22Rv1 (cell line): ENCODE results near the gene PREX1.

ENCODE experiments used
- H3K27ac ChIP-seq: fragments of 450-650 bp; 2 replicates; pipeline ENCODE4 v1.5.1; 2017
- ZFX ChIP-seq: fragments of 450-650 bp; IDR thresholded peaks from 2 replicates; pipeline ENCODE4 v1.6.1; 2017; ENCODE audit warnings: antibody characterized with exemption, borderline replicate concordance
- TF ChIP-seq, protein P1 (sequence below): fragments of 450-650 bp; IDR thresholded peaks from 2 replicates; pipeline ENCODE4 v1.5.1; 2017; ENCODE audit warnings: mild to moderate bottlenecking

Gene PREX1

DNA sequence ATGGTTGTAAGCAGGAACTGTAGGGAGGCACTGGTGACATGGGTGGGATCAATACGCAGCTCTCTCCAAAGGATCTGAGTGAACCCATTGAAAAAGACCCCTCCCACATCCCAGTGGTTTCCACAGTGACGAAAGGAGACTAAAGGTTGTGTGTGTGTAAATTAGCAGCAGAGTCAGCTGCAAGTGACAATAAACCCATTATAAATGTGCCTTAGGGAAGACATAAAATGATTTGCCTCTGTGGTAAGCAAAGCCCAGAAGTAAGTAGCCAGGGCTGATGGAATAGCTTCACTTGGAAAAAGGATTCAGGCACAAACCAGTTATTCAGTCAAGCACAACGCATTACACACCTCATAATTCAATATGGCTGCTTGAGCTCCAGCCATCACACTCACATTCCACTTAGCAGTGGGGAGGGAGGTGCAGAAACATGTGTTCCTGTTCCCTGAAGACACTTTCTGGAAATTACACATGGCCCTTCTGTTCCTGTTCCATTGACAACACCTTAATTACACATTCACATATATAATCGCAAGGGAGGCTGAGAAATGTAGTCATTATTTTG, 231.4 kb downstream of the PREX1 start:
- no peak overlapping the region for H3K27ac ChIP-seq
- TF ChIP-seq, protein P1, sequence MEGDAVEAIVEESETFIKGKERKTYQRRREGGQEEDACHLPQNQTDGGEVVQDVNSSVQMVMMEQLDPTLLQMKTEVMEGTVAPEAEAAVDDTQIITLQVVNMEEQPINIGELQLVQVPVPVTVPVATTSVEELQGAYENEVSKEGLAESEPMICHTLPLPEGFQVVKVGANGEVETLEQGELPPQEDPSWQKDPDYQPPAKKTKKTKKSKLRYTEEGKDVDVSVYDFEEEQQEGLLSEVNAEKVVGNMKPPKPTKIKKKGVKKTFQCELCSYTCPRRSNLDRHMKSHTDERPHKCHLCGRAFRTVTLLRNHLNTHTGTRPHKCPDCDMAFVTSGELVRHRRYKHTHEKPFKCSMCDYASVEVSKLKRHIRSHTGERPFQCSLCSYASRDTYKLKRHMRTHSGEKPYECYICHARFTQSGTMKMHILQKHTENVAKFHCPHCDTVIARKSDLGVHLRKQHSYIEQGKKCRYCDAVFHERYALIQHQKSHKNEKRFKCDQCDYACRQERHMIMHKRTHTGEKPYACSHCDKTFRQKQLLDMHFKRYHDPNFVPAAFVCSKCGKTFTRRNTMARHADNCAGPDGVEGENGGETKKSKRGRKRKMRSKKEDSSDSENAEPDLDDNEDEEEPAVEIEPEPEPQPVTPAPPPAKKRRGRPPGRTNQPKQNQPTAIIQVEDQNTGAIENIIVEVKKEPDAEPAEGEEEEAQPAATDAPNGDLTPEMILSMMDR: no peak
- no peak for TF ChIP-seq ZFX

DNA sequence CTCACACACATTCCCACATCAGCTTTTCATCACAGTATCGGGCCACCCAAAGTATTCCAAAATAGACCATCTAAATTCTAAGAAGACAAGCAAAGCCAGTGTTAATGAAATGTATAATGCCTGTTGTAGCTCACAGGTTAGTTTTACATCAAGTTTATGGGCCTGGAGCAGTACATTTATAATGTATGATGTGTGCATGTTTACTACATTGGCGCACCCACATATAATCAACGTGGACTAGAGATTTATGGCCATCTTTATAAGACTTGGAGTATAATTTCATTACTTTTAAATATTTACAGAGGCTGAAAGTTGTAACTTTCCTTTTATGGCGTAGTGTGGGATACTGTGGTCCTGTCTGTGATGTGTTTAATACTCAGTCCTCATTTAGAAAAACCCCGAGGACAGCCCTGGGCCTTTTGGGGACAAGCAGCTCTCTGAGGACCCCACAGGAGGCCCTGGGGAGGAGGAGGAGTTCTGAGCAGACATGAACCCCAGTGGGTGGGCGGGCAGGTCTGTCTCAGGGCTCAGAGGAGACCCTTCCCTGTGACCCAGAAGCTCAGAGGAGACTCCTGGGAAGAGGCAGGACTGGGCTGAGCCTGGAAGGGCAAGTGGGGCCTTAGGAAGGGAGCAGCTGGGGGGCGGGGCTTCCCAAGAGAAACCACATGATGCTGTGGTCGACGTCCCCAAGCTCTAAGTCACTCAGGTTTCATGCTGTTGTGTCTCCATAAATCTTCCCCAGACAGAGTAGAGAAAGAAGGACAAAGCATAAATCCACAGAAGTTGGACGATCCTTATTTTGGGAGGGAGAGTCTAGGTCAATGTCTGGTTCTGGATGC, 232.1 kb downstream of the PREX1 start:
- TF ChIP-seq, protein P1: no peak
- TF ChIP-seq ZFX: no peak
- no peak overlapping the region for H3K27ac ChIP-seq

DNA sequence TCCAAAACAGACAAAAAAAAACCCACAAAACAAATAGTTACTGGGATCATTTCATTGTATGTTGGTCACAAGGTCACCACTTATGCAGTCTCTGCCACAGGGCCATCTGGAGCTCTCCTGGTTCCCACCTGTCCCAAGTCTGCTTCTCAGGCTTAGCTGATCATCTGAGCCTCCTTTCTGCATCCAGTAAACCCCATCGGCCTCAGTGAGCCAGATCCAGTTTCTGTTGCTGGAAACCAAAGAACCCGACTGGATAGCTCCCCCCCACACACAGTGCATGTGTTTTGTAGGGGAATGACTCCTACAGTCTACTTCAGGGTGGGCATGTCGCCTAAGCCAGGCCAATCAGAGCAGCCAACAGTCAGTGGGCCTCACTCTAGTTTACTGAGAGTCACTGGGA, 233.3 kb downstream of the PREX1 start:
- TF ChIP-seq, protein P1: no peak
- TF ChIP-seq ZFX: no peak
- no peak overlapping the region for H3K27ac ChIP-seq

DNA sequence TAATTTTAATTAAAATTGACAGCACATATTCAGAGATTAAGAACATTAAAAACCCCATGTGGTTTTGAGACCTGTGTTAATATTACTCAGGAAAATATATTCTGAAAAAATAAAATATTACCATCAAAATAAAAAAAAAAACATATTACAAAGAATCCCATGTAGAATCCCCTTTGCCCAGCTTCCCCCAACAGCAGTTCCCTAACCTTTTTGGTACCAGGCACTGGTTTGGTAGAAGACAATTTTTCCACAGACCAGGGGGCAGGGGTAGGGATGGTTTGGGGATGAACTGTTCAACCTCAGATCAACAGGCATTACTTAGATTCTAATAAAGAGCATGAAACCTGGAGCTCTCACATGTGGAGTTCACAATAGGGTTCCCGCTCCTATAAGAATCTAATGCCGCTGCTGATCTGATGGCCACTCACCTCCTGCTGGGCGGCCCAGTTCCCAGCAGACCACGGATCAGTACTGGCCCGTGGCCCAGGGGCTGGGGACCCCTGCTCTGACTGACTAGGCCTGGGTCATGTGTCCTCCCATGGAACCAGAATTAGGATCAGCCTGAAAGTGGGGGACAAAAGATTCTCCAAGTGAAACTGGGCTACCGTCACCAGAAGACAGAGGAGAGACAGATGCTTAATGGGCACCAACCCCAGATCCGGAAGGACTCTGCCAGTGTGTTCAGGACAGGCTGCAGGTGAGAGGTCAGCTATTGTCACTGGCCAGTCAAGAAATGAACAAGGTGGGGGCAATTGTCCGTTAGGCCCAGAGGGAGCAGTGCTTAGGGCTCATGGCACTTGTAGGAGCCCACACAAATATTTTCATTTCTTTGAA, 235.5 kb downstream of the PREX1 start:
- TF ChIP-seq ZFX: no peak
- no peak overlapping the region for H3K27ac ChIP-seq

DNA sequence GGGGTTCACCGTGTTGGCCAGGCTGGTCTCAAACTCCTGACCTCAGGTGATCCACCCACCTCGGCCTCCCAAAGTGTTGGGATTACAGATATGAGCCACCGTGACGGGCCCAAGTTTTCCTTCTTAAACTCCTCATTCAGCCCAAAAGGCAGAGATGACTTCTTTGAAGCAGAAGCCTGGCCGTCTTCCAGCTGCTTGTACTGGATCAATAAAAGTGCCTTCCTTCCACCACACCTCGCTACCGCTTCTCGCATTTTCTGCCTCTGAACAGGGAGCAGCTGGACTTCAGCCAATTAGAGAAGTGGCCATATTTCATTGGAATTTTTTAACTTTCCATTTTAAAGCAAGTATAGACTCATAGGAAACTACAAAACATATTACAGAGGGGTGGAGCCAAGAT, 241.1 kb downstream of the PREX1 start:
- TF ChIP-seq, protein P1: no peak
- no peak for TF ChIP-seq ZFX
- no peak overlapping the region for H3K27ac ChIP-seq

DNA sequence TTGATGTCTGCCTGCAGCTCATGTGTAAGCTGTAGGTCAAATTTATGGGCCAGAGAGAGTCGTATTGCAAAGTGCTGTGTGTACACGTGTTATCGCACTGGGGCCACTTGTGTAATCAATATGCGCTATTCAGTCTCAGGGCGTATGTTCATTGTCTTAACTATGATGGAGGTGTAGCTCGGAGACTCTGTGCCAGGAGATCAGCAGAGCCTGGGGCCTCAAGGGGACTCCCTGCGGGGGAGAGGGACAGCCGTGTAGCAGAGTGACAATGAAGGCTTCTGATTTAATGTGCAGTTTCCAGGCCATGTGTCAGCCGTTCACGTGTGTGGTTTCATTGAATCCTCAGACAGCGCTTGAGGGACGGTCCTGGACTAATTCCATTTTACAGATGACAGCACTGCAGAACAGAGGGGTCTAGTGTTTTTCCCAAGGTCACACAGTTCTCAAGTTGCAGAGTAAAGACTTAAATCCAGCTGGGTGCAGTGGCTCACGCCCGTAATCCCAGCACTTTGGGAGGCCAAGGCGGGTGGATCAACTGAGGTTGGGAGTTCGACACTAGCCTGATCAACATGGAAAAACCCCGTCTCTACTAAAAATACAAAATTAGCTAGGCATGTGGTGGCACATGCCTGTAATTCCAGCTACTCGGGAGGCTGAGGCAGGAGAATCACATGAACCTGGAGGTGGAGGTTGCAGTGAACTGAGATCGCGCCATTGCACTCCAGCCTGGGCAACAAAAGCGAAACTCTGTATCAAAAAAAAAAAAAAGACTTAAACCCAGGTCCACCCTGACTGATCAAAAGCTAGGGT, 242.5 kb downstream of the PREX1 start:
- TF ChIP-seq ZFX: no peak
- TF ChIP-seq, protein P1: no peak
- H3K27ac ChIP-seq: no peak overlapping the region
